ENCODE measurements around the gene MDK. TPM values are rescaled to one million over a fixed set of nuclear protein-coding genes. Genes with fewer than 3 reads are reported as not detected.

The MDK gene
- total and polyA plus RNA-seq, 4 donors, result 2.3 to 41.8 (median 13.5) TPM

DNA sequence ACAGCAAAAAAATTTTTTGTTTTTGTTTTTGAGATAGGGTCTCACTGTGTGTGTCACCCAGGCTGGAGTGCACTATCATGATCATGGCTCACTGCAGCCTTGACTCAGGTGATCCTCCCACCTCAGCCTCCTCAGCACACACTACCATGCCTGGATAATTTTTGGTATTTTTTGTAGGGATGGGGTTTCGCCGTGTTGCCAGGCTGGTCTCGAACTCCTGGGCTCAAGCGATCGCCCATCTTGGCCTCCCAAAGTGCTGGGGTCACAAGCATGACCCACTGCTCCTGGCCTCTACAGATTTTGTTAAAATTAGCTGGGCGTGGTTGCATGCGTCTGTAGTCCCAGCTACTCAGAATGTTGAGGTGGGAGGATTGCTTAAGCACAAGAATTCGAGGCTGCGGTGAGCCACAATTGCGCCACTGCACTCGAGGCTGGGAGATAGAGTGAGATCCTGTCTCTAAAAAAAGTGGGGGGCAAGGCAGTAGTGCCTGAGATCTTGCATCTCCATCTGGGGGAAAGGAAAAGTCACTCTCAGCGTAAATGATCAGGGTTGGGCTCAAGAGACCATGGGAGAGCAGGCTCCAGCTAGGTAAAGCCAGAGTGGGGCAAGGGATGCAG, 44.8 kb upstream of the MDK start:
- no peaks in the 10 kb centered on the region for H3K36me3 ChIP-seq (ENCODE audit: control insufficient read depth in 4 of 4, insufficient read depth in 3 of 4, low read depth in 1 of 4, low read length in 3 of 4)
- H3K27me3 ChIP-seq (ENCODE audit: control insufficient read depth in 4 of 4, insufficient read depth in 4 of 4, low read length in 3 of 4), result peaks cover 0 to 16% (median 3%) of the 10 kb centered on the region in 4 donors
- DNase-seq (ENCODE audit: low spot score), result no peak
- no peaks in the 10 kb centered on the region for H3K9me3 ChIP-seq (ENCODE audit: control insufficient read depth in 4 of 4, low read length in 3 of 4)
- no peak overlapping the region for H3K4me3 ChIP-seq (ENCODE audit: low read depth in 1 of 3, low read length in 3 of 3)
- H3K9ac ChIP-seq (ENCODE audit: low read depth in 1 of 2, low read length in 2 of 2), result no peak overlapping the region
- peaks cover 3 to 15% (median 10%) of the 10 kb centered on the region in 4 donors for H3K4me1 ChIP-seq (ENCODE audit: control insufficient read depth in 4 of 4, insufficient read depth in 4 of 4, low read length in 3 of 4)
- WGBS, result 83% methylated on average over 12 of the region's 12 CpGs
- TF ChIP-seq GABPA (IDR thresholded peaks at IDR 0.05 in 1 of 2, conservative IDR thresholded peaks at IDR 0.05 in 1 of 2) (no peak), MAX (IDR thresholded peaks at IDR 0.05) (no peak), HNF4G (IDR thresholded peaks at IDR 0.05) (no peak), EGR1 (IDR thresholded peaks at IDR 0.05; ENCODE audit: low read depth in 2 of 2) (no peak), FOXA2 (IDR thresholded peaks at IDR 0.05) (no peak), CTCF (IDR thresholded peaks at IDR 0.05; ENCODE audit: low read depth, low read length, missing input control) (no peak), SP1 (IDR thresholded peaks at IDR 0.05) (no peak), RXRA (IDR thresholded peaks at IDR 0.05) (no peak), FOXA1 (IDR thresholded peaks at IDR 0.05) (no peak), YY1 (IDR thresholded peaks at IDR 0.05) (no peak), HNF4A (conservative IDR thresholded peaks at IDR 0.05) (no peak), RAD21 (IDR thresholded peaks at IDR 0.05) (no peak), ATF3 (IDR thresholded peaks at IDR 0.05) (no peak)
- no peak overlapping the region for H3K27ac ChIP-seq (ENCODE audit: low read depth in 1 of 2, low read length in 2 of 2)

DNA sequence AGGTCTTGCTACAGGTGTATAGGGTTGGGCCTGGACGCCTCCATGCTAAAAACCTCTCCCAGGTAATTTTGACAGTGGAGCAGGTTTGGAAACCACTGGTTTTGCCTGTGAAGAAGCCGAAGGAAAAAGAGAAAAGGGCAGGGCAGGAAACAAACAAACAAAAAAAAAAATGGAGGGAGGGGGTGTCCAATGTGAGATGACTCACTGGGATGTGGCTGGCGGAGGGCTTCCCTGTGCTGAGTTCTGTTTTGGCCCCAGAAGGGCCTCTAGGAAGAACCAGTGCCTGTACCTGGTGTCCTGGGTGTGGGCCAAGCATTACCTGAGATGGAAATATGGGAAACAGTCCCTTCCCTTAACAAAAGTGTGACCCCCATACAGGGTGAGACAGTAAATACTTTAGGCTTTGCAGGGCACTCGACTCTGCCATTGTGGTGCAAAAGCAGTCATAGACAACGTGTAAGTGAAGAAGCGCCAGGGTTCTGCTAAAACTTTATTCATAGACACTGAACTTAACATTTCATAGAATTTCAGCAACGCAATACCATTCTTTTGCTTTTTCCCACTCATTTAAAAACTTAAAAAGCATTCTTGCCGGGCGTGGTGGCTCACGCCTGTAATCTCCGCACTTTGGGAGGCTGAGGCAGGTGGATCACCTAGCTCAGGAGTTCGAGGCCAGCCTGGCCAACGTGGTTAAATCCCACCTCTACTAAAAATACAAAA, 43.7 kb upstream of the MDK start:
- DNase-seq (ENCODE audit: low spot score), result no peak
- Histone ChIP-seq H3K27me3 (ENCODE audit: control insufficient read depth in 4 of 4, insufficient read depth in 4 of 4, low read length in 3 of 4) (peaks cover 0 to 10% (median 2%) of the 10 kb centered on the region in 4 donors), H3K4me1 (ENCODE audit: control insufficient read depth in 4 of 4, insufficient read depth in 4 of 4, low read length in 3 of 4) (peaks cover 0 to 9% (median 7%) of the 10 kb centered on the region in 4 donors), H3K36me3 (ENCODE audit: control insufficient read depth in 4 of 4, insufficient read depth in 3 of 4, low read depth in 1 of 4, low read length in 3 of 4) (no peaks in the 10 kb centered on the region), H3K9me3 (ENCODE audit: control insufficient read depth in 4 of 4, low read length in 3 of 4) (no peaks in the 10 kb centered on the region), H3K9ac (ENCODE audit: low read depth in 1 of 2, low read length in 2 of 2) (no peak overlapping the region), H3K4me3 (ENCODE audit: low read depth in 1 of 3, low read length in 3 of 3) (no peak overlapping the region), H3K27ac (ENCODE audit: low read depth in 1 of 2, low read length in 2 of 2) (no peak overlapping the region)
- 83% methylated on average over 13 of the region's 13 CpGs for WGBS
- TF ChIP-seq CTCF (IDR thresholded peaks at IDR 0.05; ENCODE audit: low read depth, low read length, missing input control), result no peak
- no peak for TF ChIP-seq ATF3 (IDR thresholded peaks at IDR 0.05)
- no peak for TF ChIP-seq GABPA (IDR thresholded peaks at IDR 0.05 in 1 of 2, conservative IDR thresholded peaks at IDR 0.05 in 1 of 2)
